ENCODE measurements around the gene CCDC187.

Gene CCDC187

GRCh38 chr9:136329636-136330405 is 25.9 kb upstream of the CCDC187 start:
- TF ChIP-seq POLR2A (IDR thresholded peaks at IDR 0.05; ENCODE audit: low read depth, low read length) (no peak), SPI1 (IDR thresholded peaks at IDR 0.05; ENCODE audit: low read depth, low read length) (no peak), TAF1 (IDR thresholded peaks at IDR 0.05; ENCODE audit: low read depth, low read length) (no peak), PAX5 (IDR thresholded peaks at IDR 0.05; ENCODE audit: insufficient read depth, low read length, severe bottlenecking) (no peak), POU2F2 (IDR thresholded peaks at IDR 0.05; ENCODE audit: low read depth, low read length) (no peak), POLR2AphosphoS5 (IDR thresholded peaks at IDR 0.05; ENCODE audit: low read depth, low read length) (no peak)
- FAIRE-seq (no peak), DNase-seq (ENCODE audit: insufficient read length, low spot score) (no peak)

GRCh38 chr9:136329211-136329627 is 25.3 kb upstream of the CCDC187 start:
- DNase-seq (ENCODE audit: insufficient read length, low spot score) = no peak
- TF ChIP-seq TAF1 (IDR thresholded peaks at IDR 0.05; ENCODE audit: low read depth, low read length) = no peak
- no peak for TF ChIP-seq PAX5 (IDR thresholded peaks at IDR 0.05; ENCODE audit: insufficient read depth, low read length, severe bottlenecking)
- no peak for TF ChIP-seq POLR2AphosphoS5 (IDR thresholded peaks at IDR 0.05; ENCODE audit: low read depth, low read length)
- TF ChIP-seq SPI1 (IDR thresholded peaks at IDR 0.05; ENCODE audit: low read depth, low read length) = no peak
- TF ChIP-seq POLR2A (IDR thresholded peaks at IDR 0.05; ENCODE audit: low read depth, low read length) = no peak
- no peak for TF ChIP-seq POU2F2 (IDR thresholded peaks at IDR 0.05; ENCODE audit: low read depth, low read length)
- no peak for FAIRE-seq

- FAIRE-seq (no peak), DNase-seq (ENCODE audit: insufficient read length, low spot score) (no peak)
- TF ChIP-seq POLR2A (IDR thresholded peaks at IDR 0.05; ENCODE audit: low read depth, low read length) (no peak), POLR2AphosphoS5 (IDR thresholded peaks at IDR 0.05; ENCODE audit: low read depth, low read length) (no peak), SPI1 (IDR thresholded peaks at IDR 0.05; ENCODE audit: low read depth, low read length) (no peak), PAX5 (IDR thresholded peaks at IDR 0.05; ENCODE audit: insufficient read depth, low read length, severe bottlenecking) (no peak), POU2F2 (IDR thresholded peaks at IDR 0.05; ENCODE audit: low read depth, low read length) (no peak), TAF1 (IDR thresholded peaks at IDR 0.05; ENCODE audit: low read depth, low read length) (no peak)
Observed at GRCh38 chr9:136328622-136329041, 24.7 kb upstream of the CCDC187 start.

GRCh38 chr9:136328011-136328621 is 24.2 kb upstream of the CCDC187 start:
- no peak for TF ChIP-seq POLR2AphosphoS5 (IDR thresholded peaks at IDR 0.05; ENCODE audit: low read depth, low read length)
- TF ChIP-seq POLR2A (IDR thresholded peaks at IDR 0.05; ENCODE audit: low read depth, low read length) = no peak
- TF ChIP-seq SPI1 (IDR thresholded peaks at IDR 0.05; ENCODE audit: low read depth, low read length) = no peak
- no peak for TF ChIP-seq PAX5 (IDR thresholded peaks at IDR 0.05; ENCODE audit: insufficient read depth, low read length, severe bottlenecking)
- TF ChIP-seq POU2F2 (IDR thresholded peaks at IDR 0.05; ENCODE audit: low read depth, low read length) = no peak
- no peak for TF ChIP-seq TAF1 (IDR thresholded peaks at IDR 0.05; ENCODE audit: low read depth, low read length)
- FAIRE-seq (no peak), DNase-seq (ENCODE audit: insufficient read length, low spot score) (no peak)

GRCh38 chr9:136327304-136327974 is 23.5 kb upstream of the CCDC187 start, which contains the start of gene GPSM1:
TSS of gene GPSM1 (plus strand) at chr9:136327539. CDS start at chr9:136327696, 157 bp downstream.
- no peak for TF ChIP-seq TAF1 (IDR thresholded peaks at IDR 0.05; ENCODE audit: low read depth, low read length)
- no peak for DNase-seq (ENCODE audit: insufficient read length, low spot score)
- FAIRE-seq = no peak

- TF ChIP-seq SPI1 (IDR thresholded peaks at IDR 0.05; ENCODE audit: low read depth, low read length) = no peak
- DNase-seq (ENCODE audit: insufficient read length, low spot score) (no peak), FAIRE-seq (no peak)
Observed at GRCh38 chr9:136326761-136327303, 22.9 kb upstream of the CCDC187 start.

GRCh38 chr9:136326061-136326760 is 22.3 kb upstream of the CCDC187 start:
- TF ChIP-seq SPI1 (IDR thresholded peaks at IDR 0.05; ENCODE audit: low read depth, low read length) (no peak), POLR2AphosphoS5 (IDR thresholded peaks at IDR 0.05; ENCODE audit: low read depth, low read length) (no peak)
- no peak for FAIRE-seq
- no peak for DNase-seq (ENCODE audit: insufficient read length, low spot score)

GRCh38 chr9:136325358-136325757 is 21.5 kb upstream of the CCDC187 start:
- FAIRE-seq = no peak
- no peak for DNase-seq (ENCODE audit: insufficient read length, low spot score)
- TF ChIP-seq POU2F2 (IDR thresholded peaks at IDR 0.05; ENCODE audit: low read depth, low read length) (no peak), POLR2AphosphoS5 (IDR thresholded peaks at IDR 0.05; ENCODE audit: low read depth, low read length) (no peak), SPI1 (IDR thresholded peaks at IDR 0.05; ENCODE audit: low read depth, low read length) (no peak), PAX5 (IDR thresholded peaks at IDR 0.05; ENCODE audit: insufficient read depth, low read length, severe bottlenecking) (no peak), TAF1 (IDR thresholded peaks at IDR 0.05; ENCODE audit: low read depth, low read length) (no peak), POLR2A (IDR thresholded peaks at IDR 0.05; ENCODE audit: low read depth, low read length) (no peak)

GRCh38 chr9:136324501-136325300 is 20.8 kb upstream of the CCDC187 start:
- FAIRE-seq (no peak), DNase-seq (ENCODE audit: insufficient read length, low spot score) (no peak)
- TF ChIP-seq SPI1 (IDR thresholded peaks at IDR 0.05; ENCODE audit: low read depth, low read length) = no peak

All from GM12891 (cell line).